Uterus (tissue), 4 donors: ENCODE measurements around the gene STAT1. TPM values are rescaled to one million over a fixed set of nuclear protein-coding genes. Genes with fewer than 3 reads are reported as not detected.

Experiments
- DNase-seq, 2 donors: peaks; one replicate each; pipeline ENCODE4 v3.0.0-alpha.2; 2019 to 2020
- H3K27ac ChIP-seq, 2 donors: fragments of 200-600 bp; sonication (generic); 1 replicate in 1 of 2; 2 replicates in 1 of 2; pipeline ENCODE4 v1.5.1; 2016 to 2018
- H3K27me3 ChIP-seq, 2 donors: fragments of 200-600 bp; sonication (generic); one replicate each; pipeline ENCODE4 v1.5.1; 2018 to 2019; ENCODE audit warnings: control low read depth in 1 of 2
- H3K36me3 ChIP-seq, 2 donors: fragments of 200-600 bp; sonication (generic); one replicate each; pipeline ENCODE4 v1.5.1; 2019; ENCODE audit warnings: control low read depth in 1 of 2
- H3K4me1 ChIP-seq, 2 donors: fragments of 200-600 bp; sonication (generic); one replicate each; pipeline ENCODE4 v1.5.1; 2018 to 2019; ENCODE audit warnings: control low read depth in 1 of 2
- H3K4me3 ChIP-seq, 2 donors: fragments of 200-600 bp; sonication (generic); 1 replicate in 1 of 2; 2 replicates in 1 of 2; pipeline ENCODE4 v1.5.1; 2018 to 2019; ENCODE audit warnings: mild to moderate bottlenecking in 1 of 2
- H3K9me3 ChIP-seq, 2 donors: fragments of 200-600 bp; sonication (generic); one replicate each; pipeline ENCODE4 v1.5.1; 2019; ENCODE audit warnings: control low read depth in 1 of 2
- CTCF ChIP-seq, 4 experiments: fragments of 200-600 bp in 2 of 4; fragments of 450-650 bp in 2 of 4; sonication (generic) in 2 of 4; IDR thresholded peaks; one replicate each; pipeline ENCODE4 v1.5.1; 2016 to 2019; ENCODE audit warnings: antibody characterized with exemption in 4 of 4, mild to moderate bottlenecking in 2 of 4, moderate library complexity in 1 of 4
- POLR2A ChIP-seq, 2 donors: fragments of 450-650 bp; IDR thresholded peaks; one replicate each; pipeline ENCODE4 v1.6.1; 2016; ENCODE audit warnings: antibody characterized with exemption in 2 of 2, mild to moderate bottlenecking in 1 of 2, moderate library complexity in 1 of 2
- intact Hi-C: fragments of 100-400 bp; cut with DNase I; formaldehyde crosslinking; loops from one replicate; pipeline ENCODE4 v1.15.1; 2023; ENCODE audit warnings: low total_unique reads
- total RNA-seq, 4 donors: library from RNA; depleted of rRNA in 3 of 4; stranded (reverse); fragments of >200 nt in 3 of 4; gene quantifications; one replicate each; pipeline versions ENCODE4 v1.1.0 to v1.2.4, GENCODE V29; 2014 to 2023
- donor health status: DM: yes; HTN: yes; CAD: no.

The STAT1 gene
- total RNA-seq, 4 donors from 2014 or later = 20.7 to 83.0 (median 56.1) TPM

- Histone ChIP-seq H3K4me3 (no peak overlapping the region), H3K27me3 (no peaks in the 10 kb centered on the region), H3K4me1 (no peaks in the 10 kb centered on the region), H3K27ac (no peak overlapping the region), H3K36me3 (no peaks in the 10 kb centered on the region), H3K9me3 (no peaks in the 10 kb centered on the region)
- intact Hi-C loops = no loop called here
- no peak for TF ChIP-seq CTCF (IDR thresholded peaks at IDR 0.05)
- no peak for TF ChIP-seq POLR2A (IDR thresholded peaks at IDR 0.05)
- no peak for DNase-seq
Measured at GRCh38 chr2:191039616-191040015, 25.6 kb upstream of the STAT1 start.

DNA sequence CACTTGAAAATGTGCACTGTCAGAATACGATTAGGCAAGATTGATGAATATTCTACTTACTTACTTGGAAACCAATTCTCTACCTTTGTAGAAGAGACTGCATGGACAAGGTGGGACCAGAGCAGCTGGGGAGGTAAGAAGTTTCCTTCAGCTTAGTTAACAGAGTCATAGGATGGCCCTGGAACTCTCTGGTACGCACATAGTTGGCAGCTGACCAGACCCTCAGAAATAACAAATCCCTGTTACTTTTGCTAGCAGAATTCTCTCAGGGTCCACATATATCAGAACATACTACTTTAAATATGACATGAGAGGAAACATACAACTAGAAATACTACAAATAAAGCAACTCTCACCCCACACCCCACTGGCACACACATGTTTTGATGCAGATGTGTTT is 24.8 kb upstream of the STAT1 start:
- Histone ChIP-seq H3K4me3 (no peak overlapping the region), H3K27me3 (no peaks in the 10 kb centered on the region), H3K9me3 (no peaks in the 10 kb centered on the region), H3K4me1 (no peaks in the 10 kb centered on the region), H3K27ac (no peak overlapping the region), H3K36me3 (no peaks in the 10 kb centered on the region)
- no peak for DNase-seq
- intact Hi-C loops = no loop called here
- TF ChIP-seq POLR2A (IDR thresholded peaks at IDR 0.05) (no peak), CTCF (IDR thresholded peaks at IDR 0.05) (no peak)

DNA sequence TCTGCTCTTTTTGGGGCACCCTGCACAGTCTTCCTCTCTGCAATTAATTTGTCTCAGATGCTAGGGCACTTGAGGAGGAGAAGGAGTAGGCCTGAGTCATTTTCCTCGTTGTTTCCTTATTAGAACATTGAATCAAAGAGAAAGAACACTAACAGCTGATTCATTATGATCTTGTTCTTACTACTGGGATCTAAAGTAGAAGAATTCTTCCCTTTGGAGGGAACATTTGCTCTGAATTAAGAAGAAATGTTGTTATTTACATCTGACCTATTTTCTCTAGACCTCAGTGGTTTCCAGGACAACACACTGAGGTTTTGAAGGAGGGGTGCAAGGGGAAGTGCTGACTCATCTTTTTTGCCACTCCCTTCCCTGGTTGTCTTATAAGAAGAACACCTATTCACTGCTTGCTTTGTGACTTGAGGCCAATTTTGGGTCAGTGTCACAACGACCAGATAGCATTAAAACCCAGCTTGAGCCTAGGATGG is 24.3 kb upstream of the STAT1 start:
- no peak for TF ChIP-seq CTCF (IDR thresholded peaks at IDR 0.05)
- no peak for TF ChIP-seq POLR2A (IDR thresholded peaks at IDR 0.05)
- Histone ChIP-seq H3K27me3 (no peaks in the 10 kb centered on the region), H3K27ac (no peak overlapping the region), H3K9me3 (no peaks in the 10 kb centered on the region), H3K36me3 (no peaks in the 10 kb centered on the region), H3K4me1 (no peaks in the 10 kb centered on the region), H3K4me3 (no peak overlapping the region)
- intact Hi-C loops = no loop called here
- no peak for DNase-seq

- DNase-seq = no peak
- intact Hi-C loops = no loop called here
- Histone ChIP-seq H3K4me1 (no peaks in the 10 kb centered on the region), H3K27me3 (no peaks in the 10 kb centered on the region), H3K4me3 (no peak overlapping the region), H3K9me3 (no peaks in the 10 kb centered on the region), H3K27ac (no peak overlapping the region), H3K36me3 (no peaks in the 10 kb centered on the region)
- TF ChIP-seq CTCF (IDR thresholded peaks at IDR 0.05) = no peak
- no peak for TF ChIP-seq POLR2A (IDR thresholded peaks at IDR 0.05)
Measured at GRCh38 chr2:191037351-191037750, 23.4 kb upstream of the STAT1 start.

DNA sequence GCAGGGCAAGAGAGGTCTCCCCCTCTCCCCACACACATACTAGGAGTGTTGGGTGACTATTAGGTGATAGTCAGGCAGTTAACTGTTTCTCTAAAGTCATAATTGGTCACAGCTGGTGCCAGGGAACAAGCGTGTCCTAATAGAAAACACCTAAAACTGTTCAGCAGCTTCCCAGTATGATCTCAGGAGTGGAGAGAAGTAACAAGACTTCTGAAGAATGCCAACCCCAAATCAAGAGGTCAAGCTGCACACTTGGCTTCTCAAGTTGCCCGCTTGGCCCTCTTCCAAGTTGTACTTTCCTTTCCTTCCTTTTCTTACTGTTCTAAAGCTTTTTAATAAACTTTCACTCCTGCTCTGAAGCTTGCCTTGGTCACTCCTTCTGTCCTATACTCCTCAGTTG is 22.4 kb upstream of the STAT1 start:
- TF ChIP-seq CTCF (IDR thresholded peaks at IDR 0.05) (no peak), POLR2A (IDR thresholded peaks at IDR 0.05) (no peak)

More for the DNA sequence above, 22.4 kb upstream of the STAT1 start:
- Histone ChIP-seq H3K9me3 (no peaks in the 10 kb centered on the region), H3K4me1 (no peaks in the 10 kb centered on the region), H3K4me3 (no peak overlapping the region), H3K27ac (no peak overlapping the region), H3K27me3 (no peaks in the 10 kb centered on the region), H3K36me3 (no peaks in the 10 kb centered on the region)
- DNase-seq = no peak
- intact Hi-C loops = no loop called here
